CD4-positive, CD25-positive, alpha-beta regulatory T cell (primary cell): Measurements from ENCODE around the gene PNRC1. TPM values are rescaled to one million over a fixed set of nuclear protein-coding genes. Genes with fewer than 3 reads are reported as not detected.

Source experiments
- ATAC-seq, 2 donors: fragments of 150-1000 bp; cut with Tn5 transposase; one replicate each; pipeline ENCODE4 v1.10.0; 2021; ENCODE audit warnings: low read depth in 2 of 2, moderate number of reproducible peaks in 2 of 2, moderate library complexity in 1 of 2
- DNase-seq, 3 donors: peaks; one replicate each; pipeline versions ENCODE4 v3.0.0 to v3.0.0-alpha.2; 2012 to 2022; ENCODE audit warnings: mixed read lengths in 1 of 3
- H3K27ac ChIP-seq: one replicate; pipeline ENCODE4 v1.7.0; 2013; ENCODE audit warnings: mild to moderate bottlenecking, low read length; ENCODE audit not compliant: insufficient read depth, poor library complexity, severe bottlenecking
- H3K27me3 ChIP-seq: one replicate; pipeline ENCODE4 v1.7.0; 2013; ENCODE audit warnings: low read length; ENCODE audit not compliant: control insufficient read depth, insufficient read depth
- H3K36me3 ChIP-seq: one replicate; pipeline ENCODE4 v1.7.0; 2013; ENCODE audit warnings: mild to moderate bottlenecking, low read length, moderate library complexity; ENCODE audit not compliant: control insufficient read depth, insufficient read depth
- H3K4me1 ChIP-seq: 2 replicates; pipeline ENCODE4 v1.7.0; 2013; ENCODE audit warnings: mild to moderate bottlenecking, low read length; ENCODE audit not compliant: insufficient read depth, control insufficient read depth, poor library complexity, severe bottlenecking
- H3K4me3 ChIP-seq: one replicate; pipeline ENCODE4 v1.7.0; 2013; ENCODE audit warnings: low read depth, mild to moderate bottlenecking, low read length, moderate library complexity
- H3K9me3 ChIP-seq, 2 experiments: 1 replicate in 1 of 2; 2 replicates in 1 of 2; pipeline ENCODE4 v1.7.0; 2013; ENCODE audit warnings: low read length in 2 of 2, mild to moderate bottlenecking in 1 of 2, moderate library complexity in 1 of 2; ENCODE audit not compliant: control insufficient read depth in 2 of 2
- H3K27ac Mint-ChIP-seq, 3 donors: one replicate each; pipeline ENCODE4 v1.8.0; 2020 to 2022; ENCODE audit warnings: mild to moderate bottlenecking in 3 of 3, mixed read lengths in 3 of 3, moderate library complexity in 2 of 3
- H3K27me3 Mint-ChIP-seq: one replicate; pipeline ENCODE4 v1.8.0; 2022; ENCODE audit warnings: mild to moderate bottlenecking, mixed read lengths
- H3K36me3 Mint-ChIP-seq: one replicate; pipeline ENCODE4 v1.8.0; 2020; ENCODE audit warnings: mixed read lengths
- H3K4me1 Mint-ChIP-seq, 4 donors: one replicate each; pipeline ENCODE4 v1.8.0; 2020 to 2022; ENCODE audit warnings: mixed read lengths in 4 of 4, mild to moderate bottlenecking in 1 of 4
- H3K4me3 Mint-ChIP-seq, 4 donors: one replicate each; pipeline ENCODE4 v1.8.0; 2020 to 2022; ENCODE audit warnings: mild to moderate bottlenecking in 4 of 4, mixed read lengths in 4 of 4, moderate library complexity in 3 of 4
- H3K9me3 Mint-ChIP-seq, 7 donors: one replicate each; pipeline ENCODE4 v1.8.0; 2020 to 2022; ENCODE audit warnings: mixed read lengths in 7 of 7, mild to moderate bottlenecking in 3 of 7, moderate library complexity in 2 of 7
- polyA plus RNA-seq, 4 donors: library from polyadenylated mRNA; unstranded; fragments of 300-500 nt; fragmentation: Illumina TruSeq; gene quantifications; one replicate each; pipeline ENCODE4 v1.2.3, GENCODE V29; 2021
- total RNA-seq: library from RNA; stranded (reverse); gene quantifications from one replicate; pipeline ENCODE4 v1.2.3, GENCODE V29; 2022

The PNRC1 gene
- total and polyA plus RNA-seq, 5 donors from 2014 or later, result 357 to 734 (median 483) TPM

DNA sequence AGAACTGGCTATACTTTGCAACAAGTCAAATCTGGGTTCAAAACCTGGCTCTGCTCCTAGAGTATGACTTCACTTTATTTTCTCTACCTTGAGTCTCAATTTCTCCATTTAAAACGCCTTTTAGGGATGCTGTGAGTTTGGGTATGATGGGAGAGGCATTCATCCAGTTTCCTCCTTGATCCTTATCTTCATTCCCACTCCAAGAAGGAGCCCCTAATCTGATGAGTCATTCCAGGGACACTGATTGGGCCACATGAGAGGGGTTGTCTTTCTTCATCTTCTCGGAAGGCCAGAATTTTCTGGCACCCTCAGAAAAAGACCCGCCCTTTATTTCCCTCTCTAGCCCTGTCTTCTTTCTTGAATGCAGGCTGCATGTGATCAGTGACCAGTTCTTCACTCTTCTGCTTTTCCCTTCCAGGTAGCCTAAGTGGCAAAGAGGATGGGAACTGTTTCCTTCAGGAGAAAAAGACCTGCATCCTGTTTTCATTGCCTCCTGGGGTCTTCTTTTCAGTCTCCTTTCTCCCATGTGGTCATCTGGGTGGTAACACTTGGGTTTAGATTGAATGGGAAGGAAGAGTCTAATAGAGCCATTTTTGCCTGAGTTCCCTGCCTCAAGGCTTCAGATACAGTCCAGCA lies 32.1 kb upstream of the PNRC1 start:
- Histone ChIP-seq H3K4me1 (no peaks in the 10 kb centered on the region), H3K36me3 (no peaks in the 10 kb centered on the region), H3K9me3 (no peaks in the 10 kb centered on the region), H3K27me3 (no peaks in the 10 kb centered on the region), H3K27ac (no peak overlapping the region), H3K4me3 (no peak overlapping the region)
- DNase-seq, result no peak
- Mint-ChIP-seq H3K4me1 (peaks cover 0 to 12% (median 10%) of the 10 kb centered on the region in 4 donors), H3K27me3 (peaks cover 9% of the 10 kb centered on the region), H3K9me3 (peaks cover 0 to 3% (median 0%) of the 10 kb centered on the region in 7 donors), H3K27ac (no peak overlapping the region), H3K4me3 (no peak overlapping the region), H3K36me3 (no peaks in the 10 kb centered on the region)
- ATAC-seq, result no peak

DNA sequence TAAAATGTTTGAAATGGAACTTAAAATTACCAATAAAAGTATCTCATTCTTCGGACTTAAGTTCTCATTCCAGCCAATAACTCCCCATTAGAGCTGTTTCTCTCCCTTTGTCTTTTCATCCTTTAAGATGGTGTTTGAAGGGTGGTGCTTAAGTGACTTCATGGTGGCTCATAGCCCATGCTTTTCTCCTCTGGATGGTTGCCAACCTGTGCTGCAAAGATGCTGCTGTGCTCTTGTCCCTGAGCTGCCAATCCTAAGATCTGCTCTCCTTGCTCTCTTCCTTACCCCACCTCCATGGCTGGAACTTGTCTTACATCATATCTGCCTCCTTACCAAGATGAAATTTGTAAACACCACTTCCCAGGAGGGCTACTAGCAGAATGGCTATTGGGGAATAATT lies 31.6 kb upstream of the PNRC1 start:
- H3K27ac Mint-ChIP-seq, result no peak overlapping the region

DNA sequence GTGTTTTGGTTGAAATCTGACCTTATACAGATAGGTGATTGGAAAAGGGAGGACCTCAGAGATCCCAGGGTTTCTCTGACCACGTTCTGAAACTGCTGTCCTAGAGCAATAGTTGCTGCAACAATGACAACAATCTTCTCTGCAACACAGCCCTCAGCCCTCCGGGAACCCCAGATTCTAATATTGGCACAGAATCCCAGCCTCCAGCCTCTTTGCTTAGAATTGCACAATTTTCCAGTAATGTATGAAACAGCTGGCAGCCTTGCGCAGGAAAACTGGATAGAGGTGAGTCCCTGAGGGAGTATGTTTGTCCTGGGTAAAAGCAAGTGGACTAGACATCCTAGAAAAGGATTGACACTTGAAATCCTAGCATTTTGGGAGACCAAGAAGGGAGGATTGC lies 30.4 kb upstream of the PNRC1 start:
- H3K27ac ChIP-seq, result no peak overlapping the region
- Mint-ChIP-seq H3K4me3 (no peak overlapping the region), H3K4me1 (peaks cover 0 to 12% (median 10%) of the 10 kb centered on the region in 4 donors), H3K9me3 (peaks cover 0 to 3% (median 0%) of the 10 kb centered on the region in 7 donors), H3K27ac (peak overlapping the region in 1 of 3 donors; percentile 48), H3K36me3 (no peaks in the 10 kb centered on the region), H3K27me3 (peaks cover 9% of the 10 kb centered on the region)
- H3K9me3 ChIP-seq, result no peaks in the 10 kb centered on the region
- no peaks in the 10 kb centered on the region for H3K36me3 ChIP-seq
- H3K4me1 ChIP-seq, result no peaks in the 10 kb centered on the region
- DNase-seq, result no peak
- no peak for ATAC-seq
- H3K4me3 ChIP-seq, result no peak overlapping the region
- no peaks in the 10 kb centered on the region for H3K27me3 ChIP-seq

More for the DNA sequence above, 31.6 kb upstream of the PNRC1 start:
- no peak for ATAC-seq
- Mint-ChIP-seq H3K4me1 (peaks cover 0 to 12% (median 10%) of the 10 kb centered on the region in 4 donors), H3K9me3 (peaks cover 0 to 3% (median 0%) of the 10 kb centered on the region in 7 donors), H3K27me3 (peaks cover 9% of the 10 kb centered on the region), H3K4me3 (peak overlapping the region in 1 of 4 donors; percentile 3), H3K36me3 (no peaks in the 10 kb centered on the region)
- Histone ChIP-seq H3K27me3 (no peaks in the 10 kb centered on the region), H3K4me3 (no peak overlapping the region), H3K36me3 (no peaks in the 10 kb centered on the region), H3K4me1 (no peaks in the 10 kb centered on the region), H3K9me3 (no peaks in the 10 kb centered on the region), H3K27ac (no peak overlapping the region)
- DNase-seq, result no peak

DNA sequence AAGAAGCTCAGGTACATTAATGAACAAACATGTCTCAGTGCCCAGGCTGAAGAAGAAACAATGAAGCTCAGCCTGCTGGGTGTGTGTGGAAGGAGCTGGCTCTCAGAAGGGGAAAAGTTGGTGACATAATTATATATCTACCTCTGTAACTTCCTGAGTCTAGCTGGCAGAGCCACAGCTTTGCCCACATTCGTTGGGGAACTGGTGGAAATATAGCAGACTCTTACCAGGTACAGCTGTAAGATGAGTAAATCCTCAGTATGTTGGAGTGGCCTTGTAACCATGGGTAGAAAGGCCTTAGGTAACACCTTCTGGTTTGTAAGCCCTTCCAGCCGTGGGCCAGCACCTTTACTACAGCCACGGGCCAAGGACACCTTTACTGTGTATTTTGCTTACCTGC lies 29.9 kb upstream of the PNRC1 start:
- Histone ChIP-seq H3K4me1 (no peaks in the 10 kb centered on the region), H3K27ac (no peak overlapping the region), H3K4me3 (no peak overlapping the region), H3K27me3 (no peaks in the 10 kb centered on the region), H3K36me3 (no peaks in the 10 kb centered on the region), H3K9me3 (no peaks in the 10 kb centered on the region)
- DNase-seq (no peak), ATAC-seq (no peak)
- no peaks in the 10 kb centered on the region for H3K36me3 Mint-ChIP-seq
- H3K4me3 Mint-ChIP-seq, result no peak overlapping the region
- H3K4me1 Mint-ChIP-seq, result peaks cover 0 to 12% (median 10%) of the 10 kb centered on the region in 4 donors
- peaks cover 5% of the 10 kb centered on the region for H3K27me3 Mint-ChIP-seq
- H3K9me3 Mint-ChIP-seq, result peaks cover 0 to 3% (median 0%) of the 10 kb centered on the region in 7 donors
- H3K27ac Mint-ChIP-seq, result peak overlapping the region in 1 of 3 donors; percentile 48

DNA sequence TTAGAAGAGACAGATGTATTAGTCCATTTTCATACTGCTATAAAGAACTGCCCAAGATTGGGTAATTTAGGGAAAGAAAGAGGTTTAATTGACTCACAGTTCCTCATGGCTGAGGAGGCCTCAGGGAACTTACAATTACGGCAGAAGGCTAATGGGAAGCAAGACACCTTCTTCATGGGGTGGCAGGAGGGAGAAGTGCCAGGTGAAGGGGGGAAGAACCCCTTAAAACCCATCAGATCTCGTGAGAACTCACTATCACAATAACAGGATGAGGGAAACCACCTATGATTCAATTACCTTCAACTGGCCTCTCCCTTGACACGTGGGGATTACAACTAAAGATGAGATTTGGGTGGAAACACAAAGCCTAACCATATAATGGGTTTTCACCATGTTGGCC lies 28.9 kb upstream of the PNRC1 start:
- peaks cover 0 to 12% (median 10%) of the 10 kb centered on the region in 4 donors for H3K4me1 Mint-ChIP-seq
- Histone ChIP-seq H3K27ac (no peak overlapping the region), H3K36me3 (no peaks in the 10 kb centered on the region), H3K9me3 (no peaks in the 10 kb centered on the region), H3K4me1 (no peaks in the 10 kb centered on the region), H3K27me3 (no peaks in the 10 kb centered on the region), H3K4me3 (no peak overlapping the region)
- DNase-seq (peak in 2 of 3 donors; percentile 9 to 61), ATAC-seq (peak; percentile 70 to 79)
- peaks cover 0 to 3% (median 0%) of the 10 kb centered on the region in 7 donors for H3K9me3 Mint-ChIP-seq
- no peak overlapping the region for H3K4me3 Mint-ChIP-seq
- H3K27ac Mint-ChIP-seq, result peak overlapping the region; percentile 35 to 63 (median 49)
- no peaks in the 10 kb centered on the region for H3K36me3 Mint-ChIP-seq
- peaks cover 8% of the 10 kb centered on the region for H3K27me3 Mint-ChIP-seq

DNA sequence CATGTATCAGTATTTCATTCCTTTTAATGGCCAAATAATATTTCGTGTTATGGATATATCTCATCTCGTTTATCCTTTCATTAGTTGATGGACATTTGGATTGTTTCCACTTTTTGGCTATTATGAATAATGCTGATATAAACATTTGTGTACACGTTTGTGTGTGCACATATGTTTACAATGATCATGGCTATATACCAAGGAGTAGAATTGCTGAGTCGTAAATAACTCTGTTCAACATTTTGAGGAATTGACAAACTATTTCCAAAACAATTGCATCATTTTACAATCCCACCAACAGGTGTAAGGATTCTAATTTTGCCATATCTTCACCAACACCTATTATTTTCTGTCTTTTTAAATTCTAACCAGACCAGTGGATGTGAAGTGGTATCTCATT lies 26.3 kb upstream of the PNRC1 start:
- Histone ChIP-seq H3K27me3 (no peaks in the 10 kb centered on the region), H3K4me1 (no peaks in the 10 kb centered on the region), H3K27ac (no peak overlapping the region), H3K9me3 (no peaks in the 10 kb centered on the region), H3K4me3 (no peak overlapping the region), H3K36me3 (no peaks in the 10 kb centered on the region)
- H3K36me3 Mint-ChIP-seq, result no peaks in the 10 kb centered on the region
- H3K4me3 Mint-ChIP-seq, result no peak overlapping the region
- peaks cover 0 to 12% (median 10%) of the 10 kb centered on the region in 4 donors for H3K4me1 Mint-ChIP-seq
- DNase-seq, result no peak
- no peak for ATAC-seq
- H3K27me3 Mint-ChIP-seq, result peaks cover 13% of the 10 kb centered on the region
- peaks cover 0 to under 1% (median 0%) of the 10 kb centered on the region in 7 donors for H3K9me3 Mint-ChIP-seq
- H3K27ac Mint-ChIP-seq, result no peak overlapping the region

DNA sequence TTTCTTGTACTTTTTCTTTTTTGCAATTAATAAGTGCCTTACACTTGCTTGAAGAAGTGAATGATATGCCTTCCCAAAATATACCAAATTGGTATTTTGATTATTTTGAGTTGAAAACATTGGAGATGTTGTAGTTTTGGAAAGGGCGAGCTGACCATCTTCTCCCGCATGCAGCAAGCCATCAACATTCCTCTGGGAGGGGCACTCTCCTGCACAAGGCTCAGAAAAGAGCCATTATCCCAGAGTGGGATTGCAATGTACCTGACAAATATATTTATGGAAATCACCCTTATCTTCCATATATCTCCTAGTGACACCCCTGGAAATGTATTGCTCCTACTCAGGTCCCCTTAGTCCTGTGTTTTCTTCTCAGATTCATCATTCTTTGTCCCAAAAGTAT lies 22.8 kb upstream of the PNRC1 start:
- Mint-ChIP-seq H3K27ac (no peak overlapping the region), H3K4me1 (no peaks in the 10 kb centered on the region), H3K9me3 (no peaks in the 10 kb centered on the region), H3K4me3 (peak overlapping the region in 1 of 4 donors; percentile 29), H3K36me3 (no peaks in the 10 kb centered on the region), H3K27me3 (peaks cover 12% of the 10 kb centered on the region)
- H3K4me1 ChIP-seq, result no peaks in the 10 kb centered on the region
- DNase-seq (no peak), ATAC-seq (no peak)
- H3K27ac ChIP-seq, result no peak overlapping the region
- no peak overlapping the region for H3K4me3 ChIP-seq
- H3K27me3 ChIP-seq, result no peaks in the 10 kb centered on the region
- H3K36me3 ChIP-seq, result no peaks in the 10 kb centered on the region
- H3K9me3 ChIP-seq, result no peaks in the 10 kb centered on the region

DNA sequence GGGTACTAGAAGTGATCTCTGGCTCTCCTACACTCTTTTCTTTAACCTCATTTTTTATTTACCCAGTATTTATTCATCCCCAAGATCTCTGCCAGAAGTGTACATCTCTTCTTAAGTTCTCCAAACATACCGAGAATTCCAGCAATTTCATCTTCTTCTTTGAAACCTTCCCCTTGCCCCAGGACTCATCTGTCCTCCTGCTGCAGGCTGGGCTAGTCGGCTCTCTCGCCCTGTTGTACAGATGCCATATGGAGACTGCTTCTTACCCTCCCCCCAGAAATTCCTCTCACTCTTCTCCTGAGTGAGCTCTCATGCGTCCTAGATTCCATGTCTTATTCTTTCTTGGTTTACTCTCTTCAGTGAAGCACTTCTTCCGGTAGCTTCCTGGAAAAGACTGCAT lies 21.9 kb upstream of the PNRC1 start:
- H3K27me3 Mint-ChIP-seq, result peaks cover 12% of the 10 kb centered on the region
- no peak overlapping the region for H3K27ac ChIP-seq
- no peaks in the 10 kb centered on the region for H3K9me3 ChIP-seq
- H3K36me3 Mint-ChIP-seq, result no peaks in the 10 kb centered on the region
- H3K27me3 ChIP-seq, result no peaks in the 10 kb centered on the region
- H3K4me1 ChIP-seq, result no peaks in the 10 kb centered on the region
- H3K36me3 ChIP-seq, result no peaks in the 10 kb centered on the region
- no peak for DNase-seq
- no peak overlapping the region for H3K4me3 ChIP-seq
- no peaks in the 10 kb centered on the region for H3K4me1 Mint-ChIP-seq
- no peak overlapping the region for H3K27ac Mint-ChIP-seq
- no peak overlapping the region for H3K4me3 Mint-ChIP-seq
- no peaks in the 10 kb centered on the region for H3K9me3 Mint-ChIP-seq
- ATAC-seq, result no peak
